Fibroblast of skin of scalp (primary cell): Measurements from ENCODE around the gene KLHL10.

Experiments
- DNase-seq: peaks from one replicate; pipeline ENCODE4 v3.0.0-alpha.2; 2013

The KLHL10 gene

DNA sequence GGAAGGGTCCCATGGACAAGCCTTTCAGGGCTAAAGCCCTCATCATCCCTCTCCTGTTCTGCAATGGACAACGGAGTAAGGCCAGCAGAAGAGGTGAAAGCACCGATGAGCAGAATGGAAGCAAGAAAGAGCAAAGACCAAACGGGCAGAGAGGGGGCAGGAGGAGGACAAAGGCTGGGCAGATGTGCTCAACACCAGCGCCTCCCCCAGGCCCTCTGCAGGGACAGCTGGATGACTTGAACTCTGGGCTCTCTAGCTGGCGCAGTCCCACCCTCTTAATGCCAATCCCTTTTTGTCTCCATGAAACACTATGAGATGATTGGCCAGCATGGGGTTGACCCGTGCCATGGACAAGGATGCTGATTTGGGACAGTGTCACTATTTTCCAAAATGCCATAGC, 59.1 kb downstream of the KLHL10 start:
- DNase-seq: no peak
